Kidney glomerular epithelial cell (primary cell): ENCODE data around the gene WSCD1.

Experiments
- DNase-seq: peaks from one replicate; lab custom pipeline; 2025; lab: John Stamatoyannopoulos, UW

WSCD1 gene

GRCh38 chr17:6086603-6087400 lies 16.6 kb downstream of the WSCD1 start:
- no peak for DNase-seq

GRCh38 chr17:6088141-6088540 lies 18.0 kb downstream of the WSCD1 start:
- no peak for DNase-seq

- DNase-seq: no peak
Measured at GRCh38 chr17:6090253-6090652, 20.1 kb downstream of the WSCD1 start.

- no peak for DNase-seq
Measured at GRCh38 chr17:6092182-6092902, 22.2 kb downstream of the WSCD1 start.

GRCh38 chr17:6092903-6093468 lies 22.8 kb downstream of the WSCD1 start:
- no peak for DNase-seq

- no peak for DNase-seq
Measured at GRCh38 chr17:6094453-6094852, 24.3 kb downstream of the WSCD1 start.

- no peak for DNase-seq
Measured at GRCh38 chr17:6094926-6095325, 24.7 kb downstream of the WSCD1 start.

- no peak for DNase-seq
Measured at GRCh38 chr17:6095501-6095900, 25.3 kb downstream of the WSCD1 start.

GRCh38 chr17:6096201-6097004 lies 26.2 kb downstream of the WSCD1 start:
- no peak for DNase-seq

GRCh38 chr17:6097005-6097279 lies 26.8 kb downstream of the WSCD1 start:
- DNase-seq: no peak

- no peak for DNase-seq
Measured at GRCh38 chr17:6098050-6098822, 28.1 kb downstream of the WSCD1 start.

GRCh38 chr17:6098823-6099180 lies 28.6 kb downstream of the WSCD1 start:
- DNase-seq: no peak

GRCh38 chr17:6099492-6099891 lies 29.3 kb downstream of the WSCD1 start:
- DNase-seq: no peak

- DNase-seq: no peak
Measured at GRCh38 chr17:6100146-6100545, 30.0 kb downstream of the WSCD1 start.

- DNase-seq: no peak
Measured at GRCh38 chr17:6100891-6101500, 30.8 kb downstream of the WSCD1 start.

GRCh38 chr17:6101706-6102105 lies 31.5 kb downstream of the WSCD1 start:
- no peak for DNase-seq

- no peak for DNase-seq
Measured at GRCh38 chr17:6102615-6103014, 32.4 kb downstream of the WSCD1 start.

- no peak for DNase-seq
Measured at GRCh38 chr17:6104956-6105648, 34.9 kb downstream of the WSCD1 start.

GRCh38 chr17:6105649-6106007 lies 35.4 kb downstream of the WSCD1 start:
- no peak for DNase-seq

GRCh38 chr17:6106212-6106611 lies 36.0 kb downstream of the WSCD1 start:
- DNase-seq: no peak

- no peak for DNase-seq
Measured at GRCh38 chr17:6107791-6108190, 37.6 kb downstream of the WSCD1 start.
